ENCODE measurements around the gene VTCN1.
"Not testable (repeated sequence)": the region's sequence is repeated elsewhere in the genome, so short reads cannot be mapped to it uniquely, and the experiment has no call there.

VTCN1 gene

GRCh38 chr1:117166076-117166475 is 44.7 kb downstream of the VTCN1 start:
- DNase-seq (ENCODE audit: low spot score): no peak

GRCh38 chr1:117164209-117164608 is 46.5 kb downstream of the VTCN1 start:
- no peak for DNase-seq (ENCODE audit: low spot score)

- no peak for DNase-seq (ENCODE audit: low spot score)
Measured at GRCh38 chr1:117162816-117163215, 47.9 kb downstream of the VTCN1 start.

GRCh38 chr1:117161887-117162286 is 48.8 kb downstream of the VTCN1 start:
- no peak for DNase-seq (ENCODE audit: low spot score)

- DNase-seq (ENCODE audit: low spot score): not testable (repeated sequence)
Measured at GRCh38 chr1:117151305-117151704, 59.4 kb downstream of the VTCN1 start.

GRCh38 chr1:117150316-117150715 is 60.4 kb downstream of the VTCN1 start:
- DNase-seq (ENCODE audit: low spot score): no peak

GRCh38 chr1:117147856-117148588 is 62.7 kb downstream of the VTCN1 start:
- DNase-seq (ENCODE audit: low spot score): no peak

- no peak for DNase-seq (ENCODE audit: low spot score)
Measured at GRCh38 chr1:117147341-117147831, 63.3 kb downstream of the VTCN1 start.

- DNase-seq (ENCODE audit: low spot score): no peak
Measured at GRCh38 chr1:117146575-117147340, 64.0 kb downstream of the VTCN1 start.

GRCh38 chr1:117146072-117146471 is 64.7 kb downstream of the VTCN1 start:
- DNase-seq (ENCODE audit: low spot score): no peak

- no peak for DNase-seq (ENCODE audit: low spot score)
Measured at GRCh38 chr1:117143871-117144270, 66.9 kb downstream of the VTCN1 start.

- DNase-seq (ENCODE audit: low spot score): no peak
Measured at GRCh38 chr1:117143172-117143571, 67.6 kb downstream of the VTCN1 start.

GRCh38 chr1:117142200-117142599 is 68.5 kb downstream of the VTCN1 start:
- no peak for DNase-seq (ENCODE audit: low spot score)

- DNase-seq (ENCODE audit: low spot score): no peak
Measured at GRCh38 chr1:117138561-117138960, 72.2 kb downstream of the VTCN1 start.

GRCh38 chr1:117138106-117138505 is 72.6 kb downstream of the VTCN1 start:
- no peak for DNase-seq (ENCODE audit: low spot score)

- no peak for DNase-seq (ENCODE audit: low spot score)
Measured at GRCh38 chr1:117137281-117137855, 73.4 kb downstream of the VTCN1 start.

- DNase-seq (ENCODE audit: low spot score): no peak
Measured at GRCh38 chr1:117136749-117137148, 74.0 kb downstream of the VTCN1 start.

- no peak for DNase-seq (ENCODE audit: low spot score)
Measured at GRCh38 chr1:117135329-117135728, 75.4 kb downstream of the VTCN1 start.

GRCh38 chr1:117130526-117130925 is 80.2 kb downstream of the VTCN1 start:
- DNase-seq (ENCODE audit: low spot score): no peak

GRCh38 chr1:117128323-117129079 is 82.2 kb downstream of the VTCN1 start:
- peak; percentile 32 for DNase-seq (ENCODE audit: low spot score)

GRCh38 chr1:117127795-117128194 is 82.9 kb downstream of the VTCN1 start:
- no peak for DNase-seq (ENCODE audit: low spot score)

GRCh38 chr1:117124661-117125060 is 86.1 kb downstream of the VTCN1 start:
- no peak for DNase-seq (ENCODE audit: low spot score)
